ENCODE data around the gene NAMPT.

The NAMPT gene

GRCh38 chr7:106316947-106317346, 32.2 kb upstream of the NAMPT start:
- intact Hi-C loops (cut with DNase I; ENCODE audit: low total_unique reads), result no loop called here
- no peak for TF ChIP-seq CTCF (IDR thresholded peaks at IDR 0.05)

DNA sequence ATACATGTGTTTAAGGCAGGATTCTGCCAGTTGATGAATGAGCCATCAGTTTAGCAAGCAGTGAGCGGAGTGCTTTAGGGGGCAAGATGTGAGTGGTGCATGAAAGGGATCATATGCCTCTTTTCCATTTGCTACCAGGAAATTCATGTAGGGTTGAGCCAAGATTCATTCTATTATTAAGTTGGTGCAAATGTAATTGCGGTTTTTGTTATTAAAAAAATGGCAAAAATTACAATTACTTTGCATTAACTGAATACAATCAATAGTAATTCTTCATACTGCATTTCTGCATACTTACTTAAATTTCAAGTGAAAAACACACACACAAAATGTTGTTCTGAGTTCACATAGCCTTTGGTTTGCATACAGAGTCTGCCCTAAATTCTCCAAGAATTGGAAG, 30.1 kb upstream of the NAMPT start:
- Histone ChIP-seq H3K27ac (no peak overlapping the region), H3K4me1 (no peaks in the 10 kb centered on the region), H3K4me3 (no peak overlapping the region), H3K27me3 (no peaks in the 10 kb centered on the region), H3K36me3 (no peaks in the 10 kb centered on the region), H3K9me3 (no peaks in the 10 kb centered on the region)
- DNase-seq, result no peak
- TF ChIP-seq CTCF (IDR thresholded peaks at IDR 0.05), result no peak
- intact Hi-C loops (cut with DNase I; ENCODE audit: low total_unique reads), result no loop called here

More at GRCh38 chr7:106316947-106317346, 32.2 kb upstream of the NAMPT start:
- DNase-seq, result no peak
- Histone ChIP-seq H3K9me3 (no peaks in the 10 kb centered on the region), H3K27ac (no peak overlapping the region), H3K4me1 (no peaks in the 10 kb centered on the region), H3K4me3 (no peak overlapping the region), H3K27me3 (no peaks in the 10 kb centered on the region), H3K36me3 (no peaks in the 10 kb centered on the region)

DNA sequence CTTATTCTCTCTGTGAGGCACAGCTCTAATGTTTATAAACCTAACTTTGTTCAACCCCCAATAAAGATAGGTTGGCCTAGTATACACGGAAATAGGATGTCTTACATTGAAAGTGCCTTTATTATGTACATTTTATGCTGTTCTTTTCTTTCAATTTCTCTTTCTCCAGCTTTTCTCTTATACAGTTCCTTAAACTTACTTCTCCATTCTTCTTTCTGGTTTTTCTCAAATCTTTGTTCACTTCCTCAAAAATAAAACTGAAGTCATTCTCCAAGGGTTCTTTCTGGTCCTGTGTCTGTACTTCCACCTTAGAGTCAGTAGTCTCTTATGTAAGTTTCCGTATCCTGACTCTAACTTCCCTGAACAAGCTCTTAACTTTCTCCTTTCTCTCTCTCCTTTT, 29.2 kb upstream of the NAMPT start:
- intact Hi-C loops (cut with DNase I; ENCODE audit: low total_unique reads), result no loop called here
- Histone ChIP-seq H3K4me1 (no peaks in the 10 kb centered on the region), H3K9me3 (no peaks in the 10 kb centered on the region), H3K4me3 (no peak overlapping the region), H3K27ac (no peak overlapping the region), H3K36me3 (no peaks in the 10 kb centered on the region), H3K27me3 (no peaks in the 10 kb centered on the region)
- TF ChIP-seq CTCF (IDR thresholded peaks at IDR 0.05), result no peak
- DNase-seq, result no peak

DNA sequence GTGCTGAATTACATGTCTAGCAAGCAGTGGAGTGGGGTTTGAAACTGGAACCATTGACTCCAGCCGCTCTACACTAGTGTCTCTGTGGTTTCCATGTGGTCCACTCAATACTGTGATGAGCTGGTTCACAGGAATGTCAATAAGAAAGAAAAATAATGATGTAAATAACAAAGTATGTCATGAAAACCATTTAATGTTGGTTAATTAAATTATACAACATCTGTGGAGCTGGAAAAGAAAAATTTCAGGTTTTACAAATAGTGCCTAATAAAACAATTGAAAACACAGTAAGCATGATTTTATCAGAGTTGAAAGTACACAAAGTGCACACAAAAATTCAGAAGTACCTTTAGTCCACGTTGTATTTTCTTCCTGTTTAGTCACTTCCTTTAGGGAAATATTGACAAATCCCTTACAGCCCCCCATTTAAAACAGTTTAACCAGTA, 28.7 kb upstream of the NAMPT start:
- H3K27ac ChIP-seq, result no peak overlapping the region
- H3K36me3 ChIP-seq, result no peaks in the 10 kb centered on the region
- H3K27me3 ChIP-seq, result no peaks in the 10 kb centered on the region
- H3K4me1 ChIP-seq, result no peaks in the 10 kb centered on the region
- no peaks in the 10 kb centered on the region for H3K9me3 ChIP-seq
- TF ChIP-seq CTCF (IDR thresholded peaks at IDR 0.05), result no peak
- no peak for DNase-seq
- intact Hi-C loops (cut with DNase I; ENCODE audit: low total_unique reads), result no loop called here
- H3K4me3 ChIP-seq, result no peak overlapping the region

DNA sequence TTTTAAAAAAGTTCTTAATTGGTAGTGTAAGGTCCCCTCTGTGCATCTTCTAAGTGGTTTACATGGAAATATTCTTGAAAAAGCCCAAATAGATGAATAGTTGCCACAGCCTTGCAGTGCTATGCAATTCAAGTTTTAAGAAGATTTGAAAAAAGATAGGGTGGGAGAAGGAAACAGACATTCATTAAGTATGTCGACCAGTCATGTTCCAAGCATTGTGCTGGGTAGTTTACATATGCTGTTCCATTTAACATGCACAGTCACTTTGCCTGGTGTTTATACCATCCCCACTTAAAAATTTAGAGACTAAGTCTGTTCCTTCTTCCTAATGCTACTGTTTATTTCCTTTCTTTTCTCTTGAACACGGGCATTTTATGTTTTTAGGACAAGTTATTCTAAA, 28.1 kb upstream of the NAMPT start:
- no peak overlapping the region for H3K4me3 ChIP-seq
- TF ChIP-seq CTCF (IDR thresholded peaks at IDR 0.05), result no peak
- no peaks in the 10 kb centered on the region for H3K27me3 ChIP-seq
- no peaks in the 10 kb centered on the region for H3K9me3 ChIP-seq
- no peaks in the 10 kb centered on the region for H3K4me1 ChIP-seq
- no peak for DNase-seq
- intact Hi-C loops (cut with DNase I; ENCODE audit: low total_unique reads), result no loop called here
- H3K36me3 ChIP-seq, result no peaks in the 10 kb centered on the region
- no peak overlapping the region for H3K27ac ChIP-seq

Measured in tibial artery (tissue), 4 donors.